PC-3 (cell line): ENCODE data around the gene SHE. TPM values are rescaled to one million over a fixed set of nuclear protein-coding genes. Genes with fewer than 3 reads are reported as not detected.

Experiments used
- ATAC-seq: fragments of 200-7000 bp; cut with Tn5 transposase; 2 replicates; pipeline ENCODE4 v1.9.1; 2020; ENCODE audit warnings: mild to moderate bottlenecking, moderate library complexity
- BruUV-seq: library from RNA; stranded (reverse); fragments of 400-500 nt; replicated peaks from 2 replicates; lab custom pipeline; 2021; lab: Mats Ljungman, UMichigan
- CTCF ChIA-PET: fragments of 300-600 bp; sonication (Branson Sonifier 250); formaldehyde crosslinking; loops from one replicate; lab custom pipeline; 2022; ENCODE audit warnings: antibody characterized with exemption; lab: Charles Lee
- POLR2A ChIA-PET: fragments of 300-600 bp; sonication (Branson Sonifier 250); formaldehyde crosslinking; loops from one replicate; lab custom pipeline; 2022; ENCODE audit warnings: antibody characterized with exemption; ENCODE audit not compliant: unreplicated experiment; lab: Charles Lee
- DNase-seq: peaks from one replicate; pipeline ENCODE4 v3.0.0-alpha.2; 2015
- H2AFZ ChIP-seq: fragments of 300-600 bp; sonication (generic); 2 replicates; pipeline ENCODE4 v1.6.0; 2016; ENCODE audit warnings: antibody characterized with exemption, low read length
- H3F3A ChIP-seq: fragments of 300-600 bp; sonication (generic); one replicate; pipeline ENCODE4 v1.6.0; 2017; ENCODE audit warnings: antibody characterized with exemption, low read length, control low read depth, mild to moderate bottlenecking; ENCODE audit not compliant: unreplicated experiment
- H3K27ac ChIP-seq: fragments of 300-600 bp; sonication (generic); 2 replicates; pipeline ENCODE4 v1.5.1; 2016; ENCODE audit warnings: mild to moderate bottlenecking, low read length
- H3K27me3 ChIP-seq: fragments of 300-600 bp; sonication (generic); 2 replicates; pipeline ENCODE4 v1.6.1; 2016; ENCODE audit warnings: low read length, mixed read lengths
- H3K36me3 ChIP-seq: fragments of 300-600 bp; sonication (generic); 2 replicates; pipeline ENCODE4 v1.6.1; 2016; ENCODE audit warnings: low read depth, mixed run types, low read length, mixed read lengths
- H3K4me1 ChIP-seq: fragments of 300-600 bp; sonication (generic); 2 replicates; pipeline ENCODE4 v1.5.1; 2016; ENCODE audit warnings: low read length; ENCODE audit not compliant: insufficient read depth
- H3K4me2 ChIP-seq: fragments of 300-600 bp; sonication (generic); 2 replicates; pipeline ENCODE4 v1.6.0; 2016; ENCODE audit warnings: low read length
- H3K4me3 ChIP-seq: fragments of 300-600 bp; sonication (generic); 2 replicates; pipeline ENCODE4 v1.5.1; 2016; ENCODE audit warnings: mild to moderate bottlenecking, low read length, mixed read lengths
- H3K79me2 ChIP-seq: fragments of 300-600 bp; sonication (generic); 2 replicates; pipeline ENCODE4 v1.6.1; 2017; ENCODE audit warnings: low read length, mixed read lengths
- H3K9ac ChIP-seq: fragments of 300-600 bp; sonication (generic); 2 replicates; pipeline ENCODE4 v1.6.0; 2016; ENCODE audit warnings: mild to moderate bottlenecking, low read length
- H3K9me2 ChIP-seq: fragments of 300-600 bp; sonication (generic); replicated peaks from 2 replicates; pipeline ENCODE4 v1.6.1; 2016; ENCODE audit warnings: mixed run types, low read length, mixed read lengths
- H3K9me3 ChIP-seq: fragments of 300-600 bp; sonication (generic); 2 replicates; pipeline ENCODE4 v1.6.1; 2016; ENCODE audit warnings: low read length, mixed read lengths
- H4K20me1 ChIP-seq: fragments of 300-600 bp; sonication (generic); 2 replicates; pipeline ENCODE4 v1.6.1; 2016; ENCODE audit warnings: low read length, mixed read lengths
- CTCF ChIP-seq: fragments of 300-600 bp; sonication (generic); conservative IDR thresholded peaks from 2 replicates; pipeline ENCODE4 v1.5.1; 2017; ENCODE audit warnings: antibody characterized with exemption, low read depth, mild to moderate bottlenecking, low read length
- EZH2 ChIP-seq: fragments of 300-600 bp; sonication (generic); IDR thresholded peaks from one replicate; pipeline ENCODE4 v1.6.1; 2017; ENCODE audit warnings: antibody characterized with exemption, mild to moderate bottlenecking, low read length; ENCODE audit not compliant: unreplicated experiment
- EZH2phosphoT487 ChIP-seq: fragments of 300-600 bp; sonication (generic); IDR thresholded peaks from 2 replicates; pipeline ENCODE4 v1.6.1; 2018; ENCODE audit warnings: mild to moderate bottlenecking, antibody characterized with exemption, low read length, borderline replicate concordance
- intact Hi-C: fragments of 100-400 bp; cut with micrococcal nuclease; formaldehyde crosslinking; loops from 2 replicates; pipeline ENCODE4 v1.9.0; 2023
- total RNA-seq: library from RNA; depleted of rRNA; stranded (reverse); fragments of >200 nt; gene quantifications from 2 replicates; pipeline ENCODE4 v1.2.3, GENCODE V29; 2014

SHE gene
- total RNA-seq, 1 experiment from 2014 or later = not detected

GRCh38 chr1:154514066-154514553 is 11.9 kb upstream of the SHE start:
- DNase-seq (no peak), ATAC-seq (no peak)
- H3K27me3 ChIP-seq = peaks cover 55% of the 10 kb centered on the region
- CTCF ChIA-PET = no interaction called here
- no peak overlapping the region for H3K4me2 ChIP-seq
- intact Hi-C loops = no loop called here
- H4K20me1 ChIP-seq = no peaks in the 10 kb centered on the region
- no peak overlapping the region for H3K9ac ChIP-seq
- no peaks in the 10 kb centered on the region for H3K4me1 ChIP-seq
- no peaks in the 10 kb centered on the region for H3F3A ChIP-seq
- POLR2A ChIA-PET = no interaction called here
- H3K36me3 ChIP-seq = no peaks in the 10 kb centered on the region
- H3K79me2 ChIP-seq = no peaks in the 10 kb centered on the region
- no TSS peak for BruUV-seq
- no peak overlapping the region for H2AFZ ChIP-seq
- no peaks in the 10 kb centered on the region for H3K9me2 ChIP-seq
- no peaks in the 10 kb centered on the region for H3K9me3 ChIP-seq
- no peak overlapping the region for H3K27ac ChIP-seq
- TF ChIP-seq EZH2 (no peak), EZH2phosphoT487 (no peak), CTCF (no peak)
- no peak overlapping the region for H3K4me3 ChIP-seq

- ChIA-PET POLR2A (no interaction called here), CTCF (no interaction called here)
- TF ChIP-seq EZH2 (no peak), CTCF (no peak), EZH2phosphoT487 (no peak)
- Histone ChIP-seq H3K27me3 (peaks cover 63% of the 10 kb centered on the region), H3K79me2 (no peaks in the 10 kb centered on the region), H3K27ac (no peak overlapping the region), H3K9me3 (no peaks in the 10 kb centered on the region), H3F3A (no peaks in the 10 kb centered on the region), H3K4me3 (no peak overlapping the region), H3K9me2 (no peaks in the 10 kb centered on the region), H3K4me2 (no peak overlapping the region), H3K36me3 (no peaks in the 10 kb centered on the region), H4K20me1 (no peaks in the 10 kb centered on the region), H3K9ac (no peak overlapping the region), H2AFZ (no peak overlapping the region), H3K4me1 (no peaks in the 10 kb centered on the region)
- BruUV-seq = no TSS peak
- ATAC-seq = no peak
- intact Hi-C loops = no loop called here
- DNase-seq = no peak
Observed at GRCh38 chr1:154512760-154513159, 10.5 kb upstream of the SHE start.

GRCh38 chr1:154503898-154504297 is 1.7 kb upstream of the SHE start:
- Histone ChIP-seq H2AFZ (no peak overlapping the region), H3K4me1 (no peaks in the 10 kb centered on the region), H3F3A (no peaks in the 10 kb centered on the region), H3K36me3 (no peaks in the 10 kb centered on the region), H4K20me1 (no peaks in the 10 kb centered on the region), H3K4me2 (no peak overlapping the region), H3K4me3 (no peak overlapping the region), H3K27ac (no peak overlapping the region), H3K27me3 (peaks cover 76% of the 10 kb centered on the region), H3K79me2 (no peaks in the 10 kb centered on the region), H3K9me3 (no peaks in the 10 kb centered on the region), H3K9ac (no peak overlapping the region), H3K9me2 (no peaks in the 10 kb centered on the region)
- TF ChIP-seq CTCF (no peak), EZH2 (no peak), EZH2phosphoT487 (no peak)
- no peak for DNase-seq
- ATAC-seq = no peak
- CTCF ChIA-PET = no interaction called here
- intact Hi-C loops = no loop called here
- no TSS peak for BruUV-seq
- POLR2A ChIA-PET = interaction anchor here (0.5 kb wide), 1 partner anchor 124 kb away, joined by 3 read pairs; no protein-coding TSS in a partner anchor
